ENCODE results near the gene TMEM72. TPM values are rescaled to one million over a fixed set of nuclear protein-coding genes. Genes with fewer than 3 reads are reported as not detected.
"Not testable (repeated sequence)": the region's sequence is repeated elsewhere in the genome, so short reads cannot be mapped to it uniquely, and the experiment has no call there.

TMEM72 gene
- total and polyA plus RNA-seq, 4 donors = 0.02 to 0.33 TPM; not detected in 2

- DNase-seq (ENCODE audit: low spot score); H3K4me3 ChIP-seq (ENCODE audit: low read depth in 1 of 3, low read length in 3 of 3); H3K27ac ChIP-seq (ENCODE audit: low read depth in 1 of 2, low read length in 2 of 2); H3K36me3 ChIP-seq (ENCODE audit: control insufficient read depth in 4 of 4, insufficient read depth in 3 of 4, low read depth in 1 of 4, low read length in 3 of 4); H3K9ac ChIP-seq (ENCODE audit: low read depth in 1 of 2, low read length in 2 of 2); H3K27me3 ChIP-seq (ENCODE audit: control insufficient read depth in 4 of 4, insufficient read depth in 4 of 4, low read length in 3 of 4); H3K9me3 ChIP-seq (ENCODE audit: control insufficient read depth in 4 of 4, low read length in 3 of 4): not testable (repeated sequence)
- 88% methylated on average over 2 of the region's 2 CpGs for WGBS
- H3K4me1 ChIP-seq (ENCODE audit: control insufficient read depth in 4 of 4, insufficient read depth in 4 of 4, low read length in 3 of 4) = peaks cover 4 to 15% (median 9%) of the 10 kb centered on the region in 4 donors
Measured at GRCh38 chr10:44866367-44866766, 44.8 kb upstream of the TMEM72 start.

GRCh38 chr10:44870031-44870430, 41.1 kb upstream of the TMEM72 start:
- TF ChIP-seq SP1 (IDR thresholded peaks at IDR 0.05) = no peak
- TF ChIP-seq, protein P1, sequence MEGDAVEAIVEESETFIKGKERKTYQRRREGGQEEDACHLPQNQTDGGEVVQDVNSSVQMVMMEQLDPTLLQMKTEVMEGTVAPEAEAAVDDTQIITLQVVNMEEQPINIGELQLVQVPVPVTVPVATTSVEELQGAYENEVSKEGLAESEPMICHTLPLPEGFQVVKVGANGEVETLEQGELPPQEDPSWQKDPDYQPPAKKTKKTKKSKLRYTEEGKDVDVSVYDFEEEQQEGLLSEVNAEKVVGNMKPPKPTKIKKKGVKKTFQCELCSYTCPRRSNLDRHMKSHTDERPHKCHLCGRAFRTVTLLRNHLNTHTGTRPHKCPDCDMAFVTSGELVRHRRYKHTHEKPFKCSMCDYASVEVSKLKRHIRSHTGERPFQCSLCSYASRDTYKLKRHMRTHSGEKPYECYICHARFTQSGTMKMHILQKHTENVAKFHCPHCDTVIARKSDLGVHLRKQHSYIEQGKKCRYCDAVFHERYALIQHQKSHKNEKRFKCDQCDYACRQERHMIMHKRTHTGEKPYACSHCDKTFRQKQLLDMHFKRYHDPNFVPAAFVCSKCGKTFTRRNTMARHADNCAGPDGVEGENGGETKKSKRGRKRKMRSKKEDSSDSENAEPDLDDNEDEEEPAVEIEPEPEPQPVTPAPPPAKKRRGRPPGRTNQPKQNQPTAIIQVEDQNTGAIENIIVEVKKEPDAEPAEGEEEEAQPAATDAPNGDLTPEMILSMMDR (IDR thresholded peaks at IDR 0.05; ENCODE audit: low read depth, low read length, missing input control) = no peak
- no peak for TF ChIP-seq TAF1 (conservative IDR thresholded peaks at IDR 0.05)
- no peak for TF ChIP-seq YY1 (IDR thresholded peaks at IDR 0.05)
- no peak for TF ChIP-seq FOXA1 (IDR thresholded peaks at IDR 0.05)
- no peak for TF ChIP-seq RXRA (IDR thresholded peaks at IDR 0.05)
- TF ChIP-seq RAD21 (IDR thresholded peaks at IDR 0.05) = no peak
- TF ChIP-seq, protein P2, sequence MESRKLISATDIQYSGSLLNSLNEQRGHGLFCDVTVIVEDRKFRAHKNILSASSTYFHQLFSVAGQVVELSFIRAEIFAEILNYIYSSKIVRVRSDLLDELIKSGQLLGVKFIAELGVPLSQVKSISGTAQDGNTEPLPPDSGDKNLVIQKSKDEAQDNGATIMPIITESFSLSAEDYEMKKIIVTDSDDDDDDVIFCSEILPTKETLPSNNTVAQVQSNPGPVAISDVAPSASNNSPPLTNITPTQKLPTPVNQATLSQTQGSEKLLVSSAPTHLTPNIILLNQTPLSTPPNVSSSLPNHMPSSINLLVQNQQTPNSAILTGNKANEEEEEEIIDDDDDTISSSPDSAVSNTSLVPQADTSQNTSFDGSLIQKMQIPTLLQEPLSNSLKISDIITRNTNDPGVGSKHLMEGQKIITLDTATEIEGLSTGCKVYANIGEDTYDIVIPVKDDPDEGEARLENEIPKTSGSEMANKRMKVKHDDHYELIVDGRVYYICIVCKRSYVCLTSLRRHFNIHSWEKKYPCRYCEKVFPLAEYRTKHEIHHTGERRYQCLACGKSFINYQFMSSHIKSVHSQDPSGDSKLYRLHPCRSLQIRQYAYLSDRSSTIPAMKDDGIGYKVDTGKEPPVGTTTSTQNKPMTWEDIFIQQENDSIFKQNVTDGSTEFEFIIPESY (IDR thresholded peaks at IDR 0.05) = no peak
- TF ChIP-seq, protein P3, sequence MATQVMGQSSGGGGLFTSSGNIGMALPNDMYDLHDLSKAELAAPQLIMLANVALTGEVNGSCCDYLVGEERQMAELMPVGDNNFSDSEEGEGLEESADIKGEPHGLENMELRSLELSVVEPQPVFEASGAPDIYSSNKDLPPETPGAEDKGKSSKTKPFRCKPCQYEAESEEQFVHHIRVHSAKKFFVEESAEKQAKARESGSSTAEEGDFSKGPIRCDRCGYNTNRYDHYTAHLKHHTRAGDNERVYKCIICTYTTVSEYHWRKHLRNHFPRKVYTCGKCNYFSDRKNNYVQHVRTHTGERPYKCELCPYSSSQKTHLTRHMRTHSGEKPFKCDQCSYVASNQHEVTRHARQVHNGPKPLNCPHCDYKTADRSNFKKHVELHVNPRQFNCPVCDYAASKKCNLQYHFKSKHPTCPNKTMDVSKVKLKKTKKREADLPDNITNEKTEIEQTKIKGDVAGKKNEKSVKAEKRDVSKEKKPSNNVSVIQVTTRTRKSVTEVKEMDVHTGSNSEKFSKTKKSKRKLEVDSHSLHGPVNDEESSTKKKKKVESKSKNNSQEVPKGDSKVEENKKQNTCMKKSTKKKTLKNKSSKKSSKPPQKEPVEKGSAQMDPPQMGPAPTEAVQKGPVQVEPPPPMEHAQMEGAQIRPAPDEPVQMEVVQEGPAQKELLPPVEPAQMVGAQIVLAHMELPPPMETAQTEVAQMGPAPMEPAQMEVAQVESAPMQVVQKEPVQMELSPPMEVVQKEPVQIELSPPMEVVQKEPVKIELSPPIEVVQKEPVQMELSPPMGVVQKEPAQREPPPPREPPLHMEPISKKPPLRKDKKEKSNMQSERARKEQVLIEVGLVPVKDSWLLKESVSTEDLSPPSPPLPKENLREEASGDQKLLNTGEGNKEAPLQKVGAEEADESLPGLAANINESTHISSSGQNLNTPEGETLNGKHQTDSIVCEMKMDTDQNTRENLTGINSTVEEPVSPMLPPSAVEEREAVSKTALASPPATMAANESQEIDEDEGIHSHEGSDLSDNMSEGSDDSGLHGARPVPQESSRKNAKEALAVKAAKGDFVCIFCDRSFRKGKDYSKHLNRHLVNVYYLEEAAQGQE (IDR thresholded peaks at IDR 0.05) = no peak
- TF ChIP-seq ATF3 (IDR thresholded peaks at IDR 0.05) = no peak
- TF ChIP-seq, protein P4, sequence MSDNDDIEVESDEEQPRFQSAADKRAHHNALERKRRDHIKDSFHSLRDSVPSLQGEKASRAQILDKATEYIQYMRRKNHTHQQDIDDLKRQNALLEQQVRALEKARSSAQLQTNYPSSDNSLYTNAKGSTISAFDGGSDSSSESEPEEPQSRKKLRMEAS (IDR thresholded peaks at IDR 0.05) = no peak
- TF ChIP-seq HNF4A (conservative IDR thresholded peaks at IDR 0.05) = no peak
- TF ChIP-seq NR2F2 (IDR thresholded peaks at IDR 0.05) = no peak
- no peak for TF ChIP-seq HNF4G (IDR thresholded peaks at IDR 0.05)
- no peak for TF ChIP-seq FOXA2 (IDR thresholded peaks at IDR 0.05)
- no peak for TF ChIP-seq GABPA (IDR thresholded peaks at IDR 0.05 in 1 of 2, conservative IDR thresholded peaks at IDR 0.05 in 1 of 2)
- H3K27ac ChIP-seq (ENCODE audit: low read depth in 1 of 2, low read length in 2 of 2) = no peak overlapping the region
- DNase-seq (ENCODE audit: low spot score) = no peak
- H3K27me3 ChIP-seq (ENCODE audit: control insufficient read depth in 4 of 4, insufficient read depth in 4 of 4, low read length in 3 of 4) = no peaks in the 10 kb centered on the region
- H3K4me3 ChIP-seq (ENCODE audit: low read depth in 1 of 3, low read length in 3 of 3) = no peak overlapping the region
- H3K36me3 ChIP-seq (ENCODE audit: control insufficient read depth in 4 of 4, insufficient read depth in 3 of 4, low read depth in 1 of 4, low read length in 3 of 4) = no peaks in the 10 kb centered on the region
- H3K9me3 ChIP-seq (ENCODE audit: control insufficient read depth in 4 of 4, low read length in 3 of 4) = no peaks in the 10 kb centered on the region
- 90% methylated on average over 6 of the region's 6 CpGs for WGBS
- no peak overlapping the region for H3K9ac ChIP-seq (ENCODE audit: low read depth in 1 of 2, low read length in 2 of 2)
- peaks cover 0 to 5% (median 1%) of the 10 kb centered on the region in 4 donors for H3K4me1 ChIP-seq (ENCODE audit: control insufficient read depth in 4 of 4, insufficient read depth in 4 of 4, low read length in 3 of 4)
